Endodermal cell (in vitro differentiated cells): ENCODE results near the gene SERTAD4. TPM values are rescaled to one million over a fixed set of nuclear protein-coding genes. Genes with fewer than 3 reads are reported as not detected.

Experiments used
- DNase-seq: peaks from one replicate; pipeline ENCODE4 v3.0.0-alpha.2; 2017
- H3K27ac ChIP-seq: 2 replicates; pipeline ENCODE4 v1.5.1; 2013; ENCODE audit warnings: mild to moderate bottlenecking, low read depth, low read length, moderate library complexity
- H3K27me3 ChIP-seq: 2 replicates; pipeline ENCODE4 v1.6.1; 2013; ENCODE audit warnings: mild to moderate bottlenecking, low read length, moderate library complexity; ENCODE audit not compliant: insufficient read depth, control insufficient read depth, poor library complexity, severe bottlenecking
- H3K36me3 ChIP-seq: 2 replicates; pipeline ENCODE4 v1.7.0; 2013; ENCODE audit warnings: mild to moderate bottlenecking, low read length, moderate library complexity; ENCODE audit not compliant: control insufficient read depth, insufficient read depth
- H3K4me1 ChIP-seq: one replicate; pipeline ENCODE4 v1.7.0; 2013; ENCODE audit warnings: low read length; ENCODE audit not compliant: control insufficient read depth, insufficient read depth
- H3K4me3 ChIP-seq: 2 replicates; pipeline ENCODE4 v1.5.1; 2013; ENCODE audit warnings: mild to moderate bottlenecking, low read length, moderate library complexity
- H3K9ac ChIP-seq: 2 replicates; pipeline ENCODE4 v1.6.1; 2013; ENCODE audit warnings: mild to moderate bottlenecking, low read length, moderate library complexity; ENCODE audit not compliant: poor library complexity, severe bottlenecking; ENCODE audit errors: extremely low read depth
- H3K9me3 ChIP-seq: 2 replicates; pipeline ENCODE4 v1.6.1; 2013; ENCODE audit warnings: mild to moderate bottlenecking, low read length, moderate library complexity; ENCODE audit not compliant: control insufficient read depth
- H3K27ac Mint-ChIP-seq: 2 replicates; pipeline ENCODE4 v1.8.0; 2020; ENCODE audit warnings: mixed read lengths
- H3K27me3 Mint-ChIP-seq: 2 replicates; pipeline ENCODE4 v1.8.0; 2021; ENCODE audit warnings: mild to moderate bottlenecking, mixed read lengths; ENCODE audit not compliant: insufficient read depth
- H3K36me3 Mint-ChIP-seq: 2 replicates; pipeline ENCODE4 v1.8.0; 2020; ENCODE audit warnings: low read depth, mixed read lengths
- H3K4me1 Mint-ChIP-seq: 2 replicates; pipeline ENCODE4 v1.8.0; 2020; ENCODE audit warnings: mixed read lengths
- H3K4me3 Mint-ChIP-seq: 2 replicates; pipeline ENCODE4 v1.8.0; 2020; ENCODE audit warnings: mild to moderate bottlenecking, moderate library complexity, mixed read lengths
- H3K9me3 Mint-ChIP-seq: 2 replicates; pipeline ENCODE4 v1.8.0; 2020; ENCODE audit warnings: mild to moderate bottlenecking, mixed read lengths
- CTCF ChIP-seq: fragments of 200-600 bp; sonication (generic); conservative IDR thresholded peaks from 2 replicates; pipeline ENCODE4 v1.5.0; 2021; ENCODE audit warnings: antibody characterized with exemption, mild to moderate bottlenecking
- WGBS, 2 experiments: methylation state at CpG; one replicate each; pipeline versions ENCODE4 v1.1.5 to v1.1.7; 2013; ENCODE audit warnings: missing lambda C conversion rate in 2 of 2, mixed read lengths in 1 of 2; ENCODE audit not compliant: insufficient coverage in 1 of 2, insufficient read length in 1 of 2; 5-methylcytosine and 5-hydroxymethylcytosine counted together
- total RNA-seq, 2 donors: library from RNA; stranded (reverse); fragmentation: NEBNext Ultra II Directional in 1 of 2; extraction: Animal tissue kit (Norgen Biotek cat#: 25700) in 1 of 2; gene quantifications; 2 replicates in 1 of 2; 3 replicates in 1 of 2; pipeline ENCODE4 v1.2.1, GENCODE V29; 2021

The SERTAD4 gene
- total RNA-seq, 2 donors from 2014 or later: 0.58 to 1.1 TPM

- DNase-seq: no peak
- H3K4me3 Mint-ChIP-seq: peak overlapping the region; percentile 50
- H3K27me3 ChIP-seq: peaks cover 66% of the 10 kb centered on the region
- H3K36me3 Mint-ChIP-seq: no peaks in the 10 kb centered on the region
- peaks cover 61% of the 10 kb centered on the region for H3K27me3 Mint-ChIP-seq
- H3K4me1 Mint-ChIP-seq: peaks cover 4% of the 10 kb centered on the region
- 0% methylated on average over 1 to 26 of the region's 26 CpGs for WGBS, 2 experiments
- H3K4me1 ChIP-seq: no peaks in the 10 kb centered on the region
- H3K9ac ChIP-seq: no peak overlapping the region
- H3K36me3 ChIP-seq: no peaks in the 10 kb centered on the region
- H3K9me3 Mint-ChIP-seq: no peaks in the 10 kb centered on the region
- H3K9me3 ChIP-seq: no peaks in the 10 kb centered on the region
- H3K4me3 ChIP-seq: peak overlapping the region; percentile 77
- TF ChIP-seq CTCF: no peak
- no peak overlapping the region for H3K27ac Mint-ChIP-seq
- peak overlapping the region; percentile 53 for H3K27ac ChIP-seq
Observed at GRCh38 chr1:210233216-210233494, 559 bp downstream of the SERTAD4 start.

DNA sequence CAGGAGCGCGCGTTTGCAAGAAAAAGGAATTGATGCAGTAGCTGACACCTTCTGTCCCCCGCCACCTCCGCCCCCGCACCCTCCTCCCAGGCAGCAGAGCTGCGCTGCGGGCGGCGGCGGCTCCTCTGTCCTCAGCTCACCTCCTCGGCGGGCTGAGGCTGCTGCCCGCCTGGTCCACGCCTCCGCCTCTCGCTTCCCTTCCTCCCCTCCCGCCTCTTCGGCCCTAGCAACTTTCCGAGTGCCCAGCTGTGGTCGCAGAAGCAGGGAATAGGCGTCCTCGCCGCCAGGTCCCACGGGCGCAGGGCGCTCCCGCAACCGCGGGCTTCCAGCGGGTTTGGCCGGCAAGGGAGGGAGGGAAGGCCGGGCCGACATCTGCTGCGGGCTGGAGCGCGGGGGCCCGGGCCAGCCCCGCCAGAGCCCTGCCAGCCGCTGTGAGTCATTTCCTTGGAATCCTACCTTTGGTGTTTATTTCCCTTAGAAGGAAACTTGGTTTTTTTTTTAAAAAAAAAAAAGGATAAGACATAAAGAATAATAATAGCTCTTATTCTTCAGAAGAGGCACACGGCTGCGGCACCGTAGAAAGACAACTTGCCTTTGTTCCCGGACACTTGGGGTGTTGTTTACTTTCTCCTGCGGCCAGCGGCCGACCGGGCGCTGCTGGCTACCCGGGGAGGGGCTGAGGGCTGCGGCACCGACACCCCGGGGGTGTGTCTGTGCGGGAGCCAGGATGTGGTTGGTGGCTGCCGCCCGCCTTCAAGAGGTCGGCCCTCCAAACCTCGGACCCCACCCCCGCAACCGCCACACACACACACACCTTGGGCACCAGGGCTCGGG is 1.1 kb downstream of the SERTAD4 start:
- Histone ChIP-seq H3K4me1 (no peaks in the 10 kb centered on the region), H3K36me3 (no peaks in the 10 kb centered on the region), H3K4me3 (peak overlapping the region; percentile 77), H3K9me3 (no peaks in the 10 kb centered on the region), H3K9ac (no peak overlapping the region), H3K27me3 (peaks cover 66% of the 10 kb centered on the region), H3K27ac (no peak overlapping the region)
- DNase-seq: peak; percentile 85
- peak overlapping the region; percentile 50 for H3K4me3 Mint-ChIP-seq
- no peak overlapping the region for H3K27ac Mint-ChIP-seq
- WGBS, 2 experiments: 2% methylated on average over 21 to 61 of the region's 61 CpGs
- H3K36me3 Mint-ChIP-seq: no peaks in the 10 kb centered on the region
- no peaks in the 10 kb centered on the region for H3K9me3 Mint-ChIP-seq
- no peak for TF ChIP-seq CTCF
- peaks cover 4% of the 10 kb centered on the region for H3K4me1 Mint-ChIP-seq
- peaks cover 61% of the 10 kb centered on the region for H3K27me3 Mint-ChIP-seq

DNA sequence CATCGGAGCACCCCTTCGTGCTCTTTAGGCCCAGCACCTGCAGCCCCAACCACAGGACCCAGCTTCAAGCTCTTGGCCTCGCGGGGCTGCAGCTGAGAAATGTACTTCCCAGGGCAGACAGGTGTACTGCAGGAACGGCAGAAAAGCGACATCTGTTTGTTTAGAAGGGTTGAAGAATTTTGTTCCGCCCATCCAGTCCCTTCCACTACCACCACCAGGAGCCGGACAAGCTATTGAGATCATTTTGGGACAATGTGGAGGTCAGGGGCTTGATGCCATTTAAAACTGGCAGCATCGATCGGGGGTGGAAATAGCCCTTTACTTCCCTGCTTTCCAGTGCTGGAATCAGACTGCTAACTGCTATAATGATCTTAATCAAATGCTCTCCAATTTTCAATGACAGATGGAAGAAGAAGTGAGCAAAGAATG is 1.7 kb downstream of the SERTAD4 start:
- Mint-ChIP-seq H3K4me1 (peaks cover 4% of the 10 kb centered on the region), H3K9me3 (no peaks in the 10 kb centered on the region), H3K4me3 (peak overlapping the region; percentile 50), H3K27ac (no peak overlapping the region), H3K36me3 (no peaks in the 10 kb centered on the region), H3K27me3 (peaks cover 61% of the 10 kb centered on the region)
- 10 to 44% methylated on average over 3 to 10 of the region's 10 CpGs for WGBS, 2 experiments
- peak overlapping the region; percentile 77 for H3K4me3 ChIP-seq
- no peak for TF ChIP-seq CTCF
- no peak for DNase-seq
- H3K36me3 ChIP-seq: no peaks in the 10 kb centered on the region
- H3K9me3 ChIP-seq: no peaks in the 10 kb centered on the region
- H3K4me1 ChIP-seq: no peaks in the 10 kb centered on the region
- H3K27ac ChIP-seq: no peak overlapping the region
- peaks cover 65% of the 10 kb centered on the region for H3K27me3 ChIP-seq
- H3K9ac ChIP-seq: no peak overlapping the region
